Colonic mucosa (tissue), 4 donors: Measurements from ENCODE around the gene DTYMK. TPM values are rescaled to one million over a fixed set of nuclear protein-coding genes. Genes with fewer than 3 reads are reported as not detected.

Source experiments
- DNase-seq: peaks from one replicate; pipeline ENCODE4 v3.0.0-alpha.2; 2020
- H3K27ac ChIP-seq: fragments of 200-600 bp; one replicate; pipeline ENCODE4 v1.8.0; 2021
- H3K27me3 ChIP-seq: fragments of 200-600 bp; one replicate; pipeline ENCODE4 v1.8.0; 2021
- H3K36me3 ChIP-seq: fragments of 200-600 bp; one replicate; pipeline ENCODE4 v1.8.0; 2021
- H3K4me1 ChIP-seq: fragments of 200-600 bp; one replicate; pipeline ENCODE4 v1.8.0; 2021; ENCODE audit warnings: mild to moderate bottlenecking
- H3K4me3 ChIP-seq: fragments of 200-600 bp; one replicate; pipeline ENCODE4 v1.8.0; 2021
- H3K9ac ChIP-seq, 2 donors: one replicate each; pipeline ENCODE4 v1.7.0; 2013; ENCODE audit warnings: control low read depth in 2 of 2, low read depth in 2 of 2, low read length in 2 of 2
- H3K9me3 ChIP-seq: fragments of 200-600 bp; one replicate; pipeline ENCODE4 v1.8.0; 2021
- CTCF ChIP-seq: fragments of 200-600 bp; IDR thresholded peaks from one replicate; pipeline ENCODE4 v1.8.0; 2022; ENCODE audit warnings: antibody characterized with exemption, mild to moderate bottlenecking
- intact Hi-C: fragments of 100-400 bp; cut with DNase I; formaldehyde crosslinking; loops from one replicate; pipeline ENCODE4 v1.14.1; 2022
- total RNA-seq, 2 donors: library from RNA; stranded (reverse); fragmentation: NEBNext Ultra II Directional in 1 of 2; extraction: Animal tissue kit (Norgen Biotek cat#: 25700) in 1 of 2; gene quantifications; one replicate each; pipeline ENCODE4 v1.2.1, GENCODE V29; 2021
- donor health status: healthy.
- donor health status: DM: no; HTN: no; CAD: no.
- donor health status: DM: no; HTN: no; CAD: no.

Gene DTYMK
- total RNA-seq, 2 donors from 2014 or later, result 22.6 to 106 TPM

- no peak for DNase-seq
- H3K36me3 ChIP-seq, result no peaks in the 10 kb centered on the region
These were observed 10.7 kb downstream of the DTYMK start for GRCh38 chr2:241675885-241676284.

GRCh38 chr2:241673797-241674725 lies 12.6 kb downstream of the DTYMK start:
- intact Hi-C loops, result no loop called here
- no peaks in the 10 kb centered on the region for H3K36me3 ChIP-seq
- H3K4me1 ChIP-seq, result no peaks in the 10 kb centered on the region
- no peak for DNase-seq
- no peak overlapping the region for H3K9ac ChIP-seq
- no peaks in the 10 kb centered on the region for H3K9me3 ChIP-seq
- no peak overlapping the region for H3K4me3 ChIP-seq
- H3K27ac ChIP-seq, result no peak overlapping the region
- H3K27me3 ChIP-seq, result no peaks in the 10 kb centered on the region
- TF ChIP-seq CTCF, result no peak

More at GRCh38 chr2:241675885-241676284, 10.7 kb downstream of the DTYMK start:
- Histone ChIP-seq H3K9ac (no peak overlapping the region), H3K4me3 (no peak overlapping the region), H3K4me1 (no peaks in the 10 kb centered on the region), H3K27ac (no peak overlapping the region), H3K9me3 (no peaks in the 10 kb centered on the region), H3K27me3 (no peaks in the 10 kb centered on the region)
- TF ChIP-seq CTCF, result no peak
- intact Hi-C loops, result no loop called here

GRCh38 chr2:241673189-241673663 lies 13.4 kb downstream of the DTYMK start:
- Histone ChIP-seq H3K4me3 (no peak overlapping the region), H3K27me3 (no peaks in the 10 kb centered on the region), H3K27ac (no peak overlapping the region), H3K4me1 (no peaks in the 10 kb centered on the region), H3K9ac (no peak overlapping the region), H3K36me3 (peaks cover 4% of the 10 kb centered on the region), H3K9me3 (no peaks in the 10 kb centered on the region)
- no peak for DNase-seq
- no peak for TF ChIP-seq CTCF
- intact Hi-C loops, result no loop called here

GRCh38 chr2:241672243-241673188 lies 14.1 kb downstream of the DTYMK start:
- Histone ChIP-seq H3K36me3 (peaks cover 9% of the 10 kb centered on the region), H3K27ac (no peak overlapping the region), H3K4me1 (no peaks in the 10 kb centered on the region), H3K9me3 (no peaks in the 10 kb centered on the region), H3K27me3 (no peaks in the 10 kb centered on the region), H3K4me3 (no peak overlapping the region), H3K9ac (no peak overlapping the region)
- TF ChIP-seq CTCF, result no peak
- no peak for DNase-seq
- intact Hi-C loops, result no loop called here
